NCI-H774 (cell line): ENCODE data around the gene ELSPBP1.
"Not testable (repeated sequence)": the region's sequence is repeated elsewhere in the genome, so short reads cannot be mapped to it uniquely, and the experiment has no call there.

ENCODE experiments used
- DNase-seq: peaks from one replicate; lab custom pipeline; 2025; lab: John Stamatoyannopoulos, UW

Gene ELSPBP1

GRCh38 chr19:47994209-47994802 lies at the start of gene ELSPBP1:
Gene ELSPBP1 (plus strand): TSS chr19:47994632. CDS start chr19:48008668, 14,036 bp downstream.
- DNase-seq, result no peak

GRCh38 chr19:47949852-47950521 lies 44.4 kb upstream of the ELSPBP1 start:
- DNase-seq, result not testable (repeated sequence)

GRCh38 chr19:47952132-47952531 lies 42.3 kb upstream of the ELSPBP1 start:
- DNase-seq, result not testable (repeated sequence)

GRCh38 chr19:47955936-47956335 lies 38.5 kb upstream of the ELSPBP1 start:
- DNase-seq, result not testable (repeated sequence)

GRCh38 chr19:47973529-47973928 lies 20.9 kb upstream of the ELSPBP1 start:
- no peak for DNase-seq

GRCh38 chr19:47991191-47991808 lies 3.1 kb upstream of the ELSPBP1 start:
- DNase-seq, result no peak

- DNase-seq, result no peak
Measured at GRCh38 chr19:47992070-47992469, 2.4 kb upstream of the ELSPBP1 start, which contains the start of gene BSPH1. Gene BSPH1 (minus strand): TSS chr19:47992170. CDS start chr19:47992081, 89 bp downstream.

GRCh38 chr19:47996230-47996727 lies 1.8 kb downstream of the ELSPBP1 start:
- DNase-seq, result no peak

- no peak for DNase-seq
Measured at GRCh38 chr19:47998800-47999199, 4.4 kb downstream of the ELSPBP1 start.

- no peak for DNase-seq
Measured at GRCh38 chr19:48000846-48001245, 6.4 kb downstream of the ELSPBP1 start.

GRCh38 chr19:48004236-48004635 lies 9.8 kb downstream of the ELSPBP1 start:
- DNase-seq, result no peak

- DNase-seq, result no peak
Measured at GRCh38 chr19:48006762-48007161, 12.3 kb downstream of the ELSPBP1 start.

GRCh38 chr19:48010932-48011758 lies 16.7 kb downstream of the ELSPBP1 start:
- no peak for DNase-seq

- no peak for DNase-seq
Measured at GRCh38 chr19:48020686-48021085, 26.3 kb downstream of the ELSPBP1 start.

GRCh38 chr19:48023011-48023410 lies 28.6 kb downstream of the ELSPBP1 start:
- DNase-seq, result no peak

- DNase-seq, result no peak
Measured at GRCh38 chr19:48023518-48023917, 29.1 kb downstream of the ELSPBP1 start.

- no peak for DNase-seq
Measured at GRCh38 chr19:48025480-48025879, 31.0 kb downstream of the ELSPBP1 start.

- no peak for DNase-seq
Measured at GRCh38 chr19:48029431-48029830, 35.0 kb downstream of the ELSPBP1 start.

GRCh38 chr19:48030073-48030472 lies 35.6 kb downstream of the ELSPBP1 start:
- no peak for DNase-seq

GRCh38 chr19:48033604-48034003 lies 39.2 kb downstream of the ELSPBP1 start:
- no peak for DNase-seq

GRCh38 chr19:48036765-48037164 lies 42.3 kb downstream of the ELSPBP1 start:
- no peak for DNase-seq
